Ishikawa (cell line): Measurements from ENCODE around the gene LRRC63.

ENCODE experiments used
- CEBPB ChIP-seq: IDR thresholded peaks from 2 replicates; pipeline ENCODE4 v1.6.1; 2012
- EGR1 ChIP-seq: IDR thresholded peaks from 2 replicates; pipeline ENCODE4 v1.6.1; 2012
- EP300 ChIP-seq: IDR thresholded peaks from 2 replicates; pipeline ENCODE4 v1.6.1; 2012; ENCODE audit warnings: borderline replicate concordance
- FOXM1 ChIP-seq: IDR thresholded peaks from 2 replicates; pipeline ENCODE4 v1.6.1; 2012; ENCODE audit warnings: low read depth, borderline replicate concordance
- MAX ChIP-seq: IDR thresholded peaks from 2 replicates; pipeline ENCODE4 v1.6.1; 2012
- RAD21 ChIP-seq: IDR thresholded peaks from 2 replicates; pipeline ENCODE4 v1.6.1; 2012; ENCODE audit warnings: low read depth
- REST ChIP-seq: IDR thresholded peaks from 2 replicates; pipeline ENCODE4 v1.6.1; 2012; ENCODE audit warnings: low read depth, mild to moderate bottlenecking
- TEAD4 ChIP-seq: IDR thresholded peaks from 2 replicates; pipeline ENCODE4 v1.6.1; 2012
- YY1 ChIP-seq: IDR thresholded peaks from 2 replicates; pipeline ENCODE4 v1.6.1; 2012; ENCODE audit warnings: low read depth

- TF ChIP-seq CEBPB (no peak), EGR1 (no peak), RAD21 (no peak), FOXM1 (no peak), MAX (no peak), REST (no peak), TEAD4 (no peak), EP300 (no peak), YY1 (no peak)
Observed at GRCh38 chr13:46289260-46289955, 77.7 kb downstream of the LRRC63 start.
